PC-9 (cell line): ENCODE results near the gene CD300LB.
"Not testable (repeated sequence)": the region's sequence is repeated elsewhere in the genome, so short reads cannot be mapped to it uniquely, and the experiment has no call there.

Experiments used
- EZH2 ChIP-seq: fragments of 200-600 bp; sonication (generic); IDR thresholded peaks from 2 replicates; pipeline ENCODE4 v1.8.0; 2017; ENCODE audit warnings: antibody characterized with exemption, low read depth
- TF ChIP-seq, protein P1 (sequence below): fragments of 200-600 bp; sonication (generic); conservative IDR thresholded peaks from 2 replicates; pipeline ENCODE4 v1.6.1; 2017; ENCODE audit warnings: mixed run types, antibody characterized with exemption, mild to moderate bottlenecking, moderate library complexity

DNA sequence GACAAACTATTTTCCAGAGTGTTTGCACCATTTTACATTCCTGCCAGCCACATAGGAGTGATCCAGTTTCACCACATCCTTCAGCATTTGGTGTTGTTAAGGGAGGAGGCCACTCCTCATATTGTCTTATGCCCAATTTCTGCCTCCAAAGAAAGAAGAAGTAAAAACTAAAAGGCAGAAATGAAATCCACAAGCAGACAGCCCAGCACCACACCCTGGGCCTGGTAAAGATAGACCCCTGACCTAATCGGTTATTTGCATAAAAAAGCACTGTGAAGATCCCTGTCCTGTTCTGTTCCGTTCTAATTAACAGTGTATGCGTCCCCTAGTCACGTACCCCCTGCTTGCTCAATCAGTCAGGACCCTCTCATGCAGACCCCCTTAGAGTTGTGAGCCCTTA, 27.1 kb upstream of the CD300LB start:
- TF ChIP-seq, protein P1, sequence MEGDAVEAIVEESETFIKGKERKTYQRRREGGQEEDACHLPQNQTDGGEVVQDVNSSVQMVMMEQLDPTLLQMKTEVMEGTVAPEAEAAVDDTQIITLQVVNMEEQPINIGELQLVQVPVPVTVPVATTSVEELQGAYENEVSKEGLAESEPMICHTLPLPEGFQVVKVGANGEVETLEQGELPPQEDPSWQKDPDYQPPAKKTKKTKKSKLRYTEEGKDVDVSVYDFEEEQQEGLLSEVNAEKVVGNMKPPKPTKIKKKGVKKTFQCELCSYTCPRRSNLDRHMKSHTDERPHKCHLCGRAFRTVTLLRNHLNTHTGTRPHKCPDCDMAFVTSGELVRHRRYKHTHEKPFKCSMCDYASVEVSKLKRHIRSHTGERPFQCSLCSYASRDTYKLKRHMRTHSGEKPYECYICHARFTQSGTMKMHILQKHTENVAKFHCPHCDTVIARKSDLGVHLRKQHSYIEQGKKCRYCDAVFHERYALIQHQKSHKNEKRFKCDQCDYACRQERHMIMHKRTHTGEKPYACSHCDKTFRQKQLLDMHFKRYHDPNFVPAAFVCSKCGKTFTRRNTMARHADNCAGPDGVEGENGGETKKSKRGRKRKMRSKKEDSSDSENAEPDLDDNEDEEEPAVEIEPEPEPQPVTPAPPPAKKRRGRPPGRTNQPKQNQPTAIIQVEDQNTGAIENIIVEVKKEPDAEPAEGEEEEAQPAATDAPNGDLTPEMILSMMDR, result not testable (repeated sequence)
- TF ChIP-seq EZH2, result not testable (repeated sequence)
